Mucosa of rectum (tissue), 2 donors: Measurements from ENCODE around the gene FURIN.

ENCODE experiments used
- H3K27ac ChIP-seq, 2 donors: one replicate each; pipeline ENCODE4 v1.7.0; 2013; ENCODE audit warnings: inconsistent platforms in 2 of 2, low read depth in 2 of 2, low read length in 2 of 2
- H3K27me3 ChIP-seq, 2 donors: one replicate each; pipeline ENCODE4 v1.7.0; 2013; ENCODE audit warnings: low read length in 2 of 2; ENCODE audit not compliant: control insufficient read depth in 2 of 2, insufficient read depth in 2 of 2
- H3K36me3 ChIP-seq, 2 donors: one replicate each; pipeline ENCODE4 v1.7.0; 2013; ENCODE audit warnings: low read length in 2 of 2; ENCODE audit not compliant: control insufficient read depth in 2 of 2, insufficient read depth in 2 of 2
- H3K4me1 ChIP-seq, 2 donors: one replicate each; pipeline ENCODE4 v1.7.0; 2013; ENCODE audit warnings: low read length in 2 of 2, mild to moderate bottlenecking in 1 of 2; ENCODE audit not compliant: control insufficient read depth in 2 of 2, insufficient read depth in 2 of 2
- H3K4me3 ChIP-seq, 2 donors: one replicate each; pipeline ENCODE4 v1.7.0; 2013; ENCODE audit warnings: low read length in 2 of 2
- H3K9ac ChIP-seq, 2 donors: one replicate each; pipeline ENCODE4 v1.7.0; 2013; ENCODE audit warnings: low read length in 2 of 2, low read depth in 1 of 2, mild to moderate bottlenecking in 1 of 2
- H3K9me3 ChIP-seq, 2 donors: one replicate each; pipeline ENCODE4 v1.7.0; 2013; ENCODE audit warnings: low read length in 2 of 2; ENCODE audit not compliant: control insufficient read depth in 2 of 2
- donor health status: healthy.
- donor health status: Normal muscosa, but diverticular disease.

The FURIN gene

DNA sequence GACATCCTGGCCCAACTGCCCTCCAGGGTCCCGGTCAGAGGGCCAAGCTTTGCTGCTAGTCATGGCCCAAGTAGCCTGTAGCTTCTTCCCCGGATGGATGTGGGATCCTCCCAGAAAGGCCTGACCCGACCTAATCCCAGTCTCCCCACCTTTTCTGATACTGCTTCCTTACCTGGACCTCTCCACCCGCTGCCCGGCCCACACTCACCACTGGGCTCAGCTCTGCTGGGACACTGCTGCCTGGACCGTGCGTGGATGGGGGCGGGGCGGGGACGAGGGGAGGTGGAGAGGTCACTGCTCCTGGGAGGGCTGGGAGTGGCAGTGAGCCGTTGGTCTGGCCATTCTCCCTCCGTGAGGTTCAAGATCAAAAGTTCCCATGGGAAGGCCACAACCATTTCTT, 40.3 kb upstream of the FURIN start:
- Histone ChIP-seq H3K9me3 (no peaks in the 10 kb centered on the region), H3K4me1 (peaks cover 8 to 13% of the 10 kb centered on the region in 2 donors), H3K36me3 (no peaks in the 10 kb centered on the region), H3K9ac (no peak overlapping the region), H3K4me3 (no peak overlapping the region), H3K27ac (no peak overlapping the region), H3K27me3 (no peaks in the 10 kb centered on the region)

- Histone ChIP-seq H3K9ac (no peak overlapping the region), H3K36me3 (no peaks in the 10 kb centered on the region), H3K4me3 (no peak overlapping the region), H3K27ac (no peak overlapping the region), H3K9me3 (no peaks in the 10 kb centered on the region), H3K4me1 (peaks cover 3 to 7% of the 10 kb centered on the region in 2 donors), H3K27me3 (no peaks in the 10 kb centered on the region)
These were observed 39.3 kb upstream of the FURIN start for GRCh38 chr15:90829126-90829525.

DNA sequence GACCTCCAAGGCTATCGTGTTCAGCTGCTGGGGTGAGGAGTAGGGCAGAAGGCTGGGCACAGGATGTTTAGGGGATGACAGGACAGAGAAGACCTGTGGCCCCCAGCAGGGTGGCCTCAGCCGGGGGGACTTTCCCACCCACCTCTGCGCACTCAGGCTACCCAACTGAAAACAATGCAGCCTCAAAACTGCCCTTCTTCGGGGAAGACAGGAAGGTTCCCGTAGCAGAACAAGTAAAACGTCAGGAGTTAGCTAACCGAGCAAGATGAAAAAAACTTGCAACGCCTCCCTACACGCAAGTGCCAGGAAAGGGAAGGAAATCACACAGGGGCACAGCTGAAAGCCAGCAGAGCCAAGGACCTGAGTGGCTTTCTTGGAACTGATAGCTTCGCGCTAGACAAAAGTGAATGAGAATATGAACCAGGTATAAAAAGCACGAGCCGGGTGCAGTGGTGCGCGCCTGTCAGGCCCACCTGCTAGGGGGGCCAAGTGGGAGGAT, 38.4 kb upstream of the FURIN start:
- Histone ChIP-seq H3K4me3 (no peak overlapping the region), H3K27me3 (no peaks in the 10 kb centered on the region), H3K4me1 (no peaks in the 10 kb centered on the region), H3K9ac (no peak overlapping the region), H3K36me3 (no peaks in the 10 kb centered on the region), H3K9me3 (no peaks in the 10 kb centered on the region), H3K27ac (no peak overlapping the region)

DNA sequence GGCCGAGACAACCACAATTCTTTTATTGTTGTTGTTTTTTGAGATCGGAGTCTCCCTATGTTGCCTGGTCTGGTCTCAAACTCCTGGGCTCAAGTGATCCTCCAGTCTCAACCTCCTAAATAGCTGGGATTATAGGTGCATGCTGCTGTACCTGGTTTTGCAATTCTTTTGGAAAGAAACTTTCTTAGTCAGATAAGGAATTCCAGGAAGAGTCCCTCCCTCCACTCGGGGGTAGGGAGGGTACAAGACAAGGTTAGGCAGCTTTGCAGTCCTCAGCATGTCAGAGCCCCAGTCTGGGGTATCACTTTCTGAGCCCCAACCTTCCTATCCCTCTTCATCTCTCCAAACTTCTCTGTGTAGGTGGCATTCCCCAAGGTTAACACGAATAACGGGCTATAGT, 33.8 kb upstream of the FURIN start:
- Histone ChIP-seq H3K36me3 (no peaks in the 10 kb centered on the region), H3K27ac (no peak overlapping the region), H3K27me3 (no peaks in the 10 kb centered on the region), H3K9ac (no peak overlapping the region), H3K4me3 (no peak overlapping the region), H3K9me3 (no peaks in the 10 kb centered on the region), H3K4me1 (peaks cover 7 to 8% of the 10 kb centered on the region in 2 donors)

DNA sequence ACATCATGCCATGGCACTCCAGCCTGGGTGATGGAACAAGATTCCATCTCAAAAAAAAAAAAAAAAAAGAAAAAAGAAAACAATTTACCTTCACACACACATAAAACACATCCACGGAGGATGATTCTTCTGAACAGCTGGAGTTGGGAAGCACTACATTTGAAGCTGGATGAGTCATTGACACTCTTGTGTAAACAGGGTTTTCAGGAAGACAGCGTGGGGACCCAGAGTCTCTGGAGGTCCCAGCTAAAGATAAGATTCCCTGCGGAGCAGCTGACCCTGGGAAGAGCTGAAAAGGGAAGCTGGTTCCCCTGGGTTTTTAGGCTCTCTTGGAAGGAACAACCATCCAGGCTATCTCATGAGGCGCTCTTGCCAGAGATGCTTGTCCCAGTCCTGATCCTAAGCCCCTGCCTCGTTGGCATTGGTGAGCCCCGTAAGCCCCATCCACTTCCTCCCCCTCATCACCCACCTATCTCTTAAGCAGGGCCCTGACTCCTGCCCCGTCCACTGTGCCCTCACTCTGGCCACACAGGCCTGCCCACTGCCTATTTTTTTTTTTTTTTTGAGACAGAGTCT, 32.0 kb upstream of the FURIN start:
- Histone ChIP-seq H3K4me1 (peaks cover 12% of the 10 kb centered on the region in 2 donors), H3K36me3 (no peaks in the 10 kb centered on the region), H3K27ac (no peak overlapping the region), H3K4me3 (no peak overlapping the region), H3K9me3 (no peaks in the 10 kb centered on the region), H3K27me3 (no peaks in the 10 kb centered on the region), H3K9ac (no peak overlapping the region)

DNA sequence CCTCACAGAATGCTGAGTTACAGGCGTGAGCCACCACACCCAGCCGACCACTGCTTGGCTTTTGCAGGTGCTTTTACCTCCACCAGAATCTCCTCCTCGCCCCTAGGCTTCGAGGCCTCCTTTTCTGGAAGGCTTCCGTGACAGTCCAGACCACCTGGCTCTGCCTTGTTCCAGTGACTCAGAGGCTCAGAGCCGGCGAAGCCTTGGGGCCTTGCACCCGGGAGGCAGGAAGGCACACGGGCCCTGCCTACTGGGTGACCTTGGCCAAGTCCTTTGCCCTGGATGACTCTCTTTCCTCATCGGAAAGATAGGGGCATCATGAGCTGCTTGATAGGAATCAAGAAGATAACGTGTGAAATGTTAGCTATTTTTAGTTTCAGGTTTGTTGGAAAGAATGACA, 31.3 kb upstream of the FURIN start:
- Histone ChIP-seq H3K4me3 (no peak overlapping the region), H3K4me1 (peaks cover 12% of the 10 kb centered on the region in 2 donors), H3K9me3 (no peaks in the 10 kb centered on the region), H3K9ac (no peak overlapping the region), H3K27ac (no peak overlapping the region), H3K36me3 (no peaks in the 10 kb centered on the region), H3K27me3 (no peaks in the 10 kb centered on the region)

DNA sequence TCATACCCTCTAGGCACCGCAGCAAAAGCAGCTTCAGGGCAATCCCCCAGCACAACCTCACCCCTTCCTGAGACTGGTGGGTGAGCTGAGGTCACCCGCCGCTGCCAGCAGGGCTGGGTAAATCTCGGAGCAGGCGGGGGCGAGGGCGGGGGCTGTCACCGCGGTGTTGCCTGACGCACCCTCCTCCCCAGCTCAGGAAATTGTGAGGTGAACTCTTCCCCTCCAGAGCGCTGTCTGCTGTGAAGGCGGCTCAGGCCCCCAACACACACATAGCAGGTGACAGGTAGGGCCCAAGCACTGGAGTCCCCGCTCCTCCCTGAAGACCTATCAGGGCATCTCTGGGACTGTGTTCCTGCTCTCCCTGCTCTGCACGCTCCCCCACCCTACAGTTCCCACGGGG, 30.2 kb upstream of the FURIN start:
- no peak overlapping the region for H3K27ac ChIP-seq
- no peak overlapping the region for H3K9ac ChIP-seq
- no peaks in the 10 kb centered on the region for H3K36me3 ChIP-seq
- H3K4me3 ChIP-seq, result no peak overlapping the region
- peaks cover 12% of the 10 kb centered on the region in 2 donors for H3K4me1 ChIP-seq
- no peaks in the 10 kb centered on the region for H3K9me3 ChIP-seq
- H3K27me3 ChIP-seq, result no peaks in the 10 kb centered on the region

GRCh38 chr15:90838544-90838943, 29.8 kb upstream of the FURIN start:
- peaks cover 12% of the 10 kb centered on the region in 2 donors for H3K4me1 ChIP-seq
- no peaks in the 10 kb centered on the region for H3K36me3 ChIP-seq
- H3K4me3 ChIP-seq, result no peak overlapping the region
- no peaks in the 10 kb centered on the region for H3K27me3 ChIP-seq
- no peak overlapping the region for H3K9ac ChIP-seq
- H3K27ac ChIP-seq, result no peak overlapping the region
- H3K9me3 ChIP-seq, result no peaks in the 10 kb centered on the region

GRCh38 chr15:90839187-90840071, 29.0 kb upstream of the FURIN start:
- no peaks in the 10 kb centered on the region for H3K9me3 ChIP-seq
- H3K36me3 ChIP-seq, result no peaks in the 10 kb centered on the region
- H3K4me3 ChIP-seq, result peak overlapping the region; percentile 69 to 76
- H3K4me1 ChIP-seq, result peaks cover 12% of the 10 kb centered on the region in 2 donors
- peak overlapping the region; percentile 74 for H3K9ac ChIP-seq
- peak overlapping the region; percentile 87 for H3K27ac ChIP-seq
- no peaks in the 10 kb centered on the region for H3K27me3 ChIP-seq

- peaks cover 12% of the 10 kb centered on the region in 2 donors for H3K4me1 ChIP-seq
- peak overlapping the region; percentile 69 to 76 for H3K4me3 ChIP-seq
- peak overlapping the region; percentile 87 for H3K27ac ChIP-seq
- peak overlapping the region; percentile 74 for H3K9ac ChIP-seq
- H3K36me3 ChIP-seq, result no peaks in the 10 kb centered on the region
- no peaks in the 10 kb centered on the region for H3K27me3 ChIP-seq
- no peaks in the 10 kb centered on the region for H3K9me3 ChIP-seq
These were observed 28.1 kb upstream of the FURIN start for GRCh38 chr15:90840157-90840855.
